Psoas muscle (tissue), 8 donors: ENCODE measurements around the gene NAPEPLD. TPM values are rescaled to one million over a fixed set of nuclear protein-coding genes. Genes with fewer than 3 reads are reported as not detected.
"Not testable (repeated sequence)": the region's sequence is repeated elsewhere in the genome, so short reads cannot be mapped to it uniquely, and the experiment has no call there.

Experiments
- ATAC-seq, 4 donors: fragments of 200-7000 bp; cut with Tn5 transposase; one replicate each; pipeline ENCODE4 v1.9.1; 2020; ENCODE audit warnings: moderate library complexity in 3 of 4, mild to moderate bottlenecking in 2 of 4
- DNase-seq, 2 donors: peaks; one replicate each; pipeline ENCODE4 v3.0.0-alpha.2; 2020
- H3K27ac ChIP-seq: fragments of 200-600 bp; one replicate; pipeline ENCODE4 v1.8.0; 2022
- H3K27me3 ChIP-seq, 3 donors: fragments of 200-600 bp in 1 of 3; one replicate each; pipeline versions ENCODE4 v1.6.1 to v1.8.0; 2013 to 2022; ENCODE audit warnings: low read length in 2 of 3, mild to moderate bottlenecking in 2 of 3, moderate library complexity in 1 of 3; ENCODE audit not compliant: insufficient read depth in 3 of 3
- H3K36me3 ChIP-seq, 2 donors: fragments of 200-600 bp in 1 of 2; one replicate each; pipeline versions ENCODE4 v1.6.1 to v1.8.0; 2013 to 2022; ENCODE audit warnings: low read depth in 1 of 2, mild to moderate bottlenecking in 1 of 2, moderate library complexity in 1 of 2; ENCODE audit not compliant: insufficient read depth in 1 of 2
- H3K4me1 ChIP-seq: fragments of 200-600 bp; one replicate; pipeline ENCODE4 v1.8.0; 2022
- H3K4me3 ChIP-seq: fragments of 200-600 bp; one replicate; pipeline ENCODE4 v1.8.0; 2022; ENCODE audit warnings: mild to moderate bottlenecking
- H3K9me3 ChIP-seq: fragments of 200-600 bp; one replicate; pipeline ENCODE4 v1.8.0; 2022
- CTCF ChIP-seq: fragments of 200-600 bp; IDR thresholded peaks from one replicate; pipeline ENCODE4 v1.8.0; 2022; ENCODE audit warnings: antibody characterized with exemption
- WGBS, 3 donors: extraction: QIAGEN DNeasy Blood & Tissue Kit; methylation state at CpG; one replicate each; pipeline versions ENCODE4 v1.1.6 to v1.1.7; 2013; 5-methylcytosine and 5-hydroxymethylcytosine counted together
- intact Hi-C, 2 donors: fragments of 100-400 bp; cut with DNase I; formaldehyde crosslinking; loops; one replicate each; pipeline versions ENCODE4 v1.11.0 to v1.14.2; 2022
- polyA plus RNA-seq, 3 donors: library from polyadenylated mRNA; stranded (reverse); fragments of 200-250 nt; gene quantifications; one replicate each; pipeline ENCODE4 v1.2.3, GENCODE V29; 2013
- total RNA-seq, 4 donors: library from RNA; stranded (reverse); fragmentation: NEBNext Ultra II Directional in 2 of 4; extraction: Animal tissue kit (Norgen Biotek cat#: 25700) in 2 of 4; gene quantifications; one replicate each; pipeline versions ENCODE4 v1.2.1 to v1.2.4, GENCODE V29; 2021 to 2023
- donor health status: healthy with polysubstance abuse.
- donor health status: DM: no; HTN: no; CAD: no; lungs with moderate emphysema.
- donor health status: Bipolar disorder and iron deficiency.
- donor health status: healthy.
- donor health status: DM: yes; HTN: yes; CAD: no.
- donor health status: DM: no; HTN: no; CAD: no.
- donor health status: DM: no; HTN: no; CAD: no.
- donor health status: DM: yes; HTN: yes; CAD: no.

The NAPEPLD gene
- total and polyA plus RNA-seq, 7 donors = 2.9 to 9.7 (median 5.5) TPM

- H3K4me3 ChIP-seq = no peak overlapping the region
- WGBS, 3 donors = 53 to 75% (median 54%) methylated on average over 3 of the region's 3 CpGs
- ATAC-seq (no peak), DNase-seq (no peak)
- no peak overlapping the region for H3K27ac ChIP-seq
- H3K36me3 ChIP-seq = peaks cover 4 to 79% of the 10 kb centered on the region in 2 donors
- TF ChIP-seq CTCF = no peak
- no peaks in the 10 kb centered on the region for H3K9me3 ChIP-seq
- no peaks in the 10 kb centered on the region for H3K27me3 ChIP-seq
- no peaks in the 10 kb centered on the region for H3K4me1 ChIP-seq
- intact Hi-C loops = no loop called here
These were observed 54.8 kb downstream of the NAPEPLD start for GRCh38 chr7:103094102-103094501.

- DNase-seq = no peak
- Histone ChIP-seq H3K9me3 (no peaks in the 10 kb centered on the region), H3K27me3 (no peaks in the 10 kb centered on the region), H3K4me1 (no peaks in the 10 kb centered on the region), H3K4me3 (no peak overlapping the region), H3K36me3 (peaks cover 4 to 84% of the 10 kb centered on the region in 2 donors), H3K27ac (no peak overlapping the region)
- intact Hi-C loops = no loop called here
- 35 to 55% (median 48%) methylated on average over 1 of the region's 1 CpG for WGBS, 3 donors
- no peak for ATAC-seq
- TF ChIP-seq CTCF = no peak
These were observed 55.5 kb downstream of the NAPEPLD start for GRCh38 chr7:103093429-103093828.

- intact Hi-C loops = not testable (repeated sequence)
These were observed 56.6 kb downstream of the NAPEPLD start for GRCh38 chr7:103092321-103092720.

GRCh38 chr7:103083210-103083609, 65.7 kb downstream of the NAPEPLD start:
- DNase-seq (no peak), ATAC-seq (no peak)
- no peaks in the 10 kb centered on the region for H3K9me3 ChIP-seq
- intact Hi-C loops = loop anchor here in 1 of 2 donors (10.0 kb wide), 1 partner anchor 52 kb away; no protein-coding TSS in a partner anchor
- H3K27me3 ChIP-seq = no peaks in the 10 kb centered on the region
- peaks cover 0 to 61% of the 10 kb centered on the region in 2 donors for H3K36me3 ChIP-seq
- H3K4me1 ChIP-seq = no peaks in the 10 kb centered on the region
- no peak overlapping the region for H3K27ac ChIP-seq
- 93 to 97% (median 94%) methylated on average over 3 of the region's 3 CpGs for WGBS, 3 donors
- H3K4me3 ChIP-seq = no peak overlapping the region
- TF ChIP-seq CTCF = no peak

More at GRCh38 chr7:103092321-103092720, 56.6 kb downstream of the NAPEPLD start:
- H3K4me1 ChIP-seq, ATAC-seq, H3K27me3 ChIP-seq, H3K4me3 ChIP-seq, DNase-seq, H3K9me3 ChIP-seq, H3K27ac ChIP-seq: not testable (repeated sequence)
- H3K36me3 ChIP-seq = peaks cover 0 to 86% of the 10 kb centered on the region in 2 donors
- 53 to 77% (median 65%) methylated on average over 3 to 4 of the region's 4 CpGs for WGBS, 3 donors

- intact Hi-C loops = loop anchor here in 1 of 2 donors (10.0 kb wide), 1 partner anchor 52 kb away; no protein-coding TSS in a partner anchor
- Histone ChIP-seq H3K4me3 (no peak overlapping the region), H3K27ac (no peak overlapping the region), H3K9me3 (no peaks in the 10 kb centered on the region), H3K27me3 (no peaks in the 10 kb centered on the region), H3K36me3 (peaks cover 0 to 53% of the 10 kb centered on the region in 2 donors), H3K4me1 (no peaks in the 10 kb centered on the region)
- ATAC-seq = no peak
- no peak for DNase-seq
- TF ChIP-seq CTCF = no peak
- WGBS, 3 donors = 96 to 100% (median 97%) methylated on average over 1 of the region's 1 CpG
These were observed 66.4 kb downstream of the NAPEPLD start for GRCh38 chr7:103082497-103082896.
